ENCODE measurements around the gene PLCXD3.
"Not testable (repeated sequence)": the region's sequence is repeated elsewhere in the genome, so short reads cannot be mapped to it uniquely, and the experiment has no call there.

The PLCXD3 gene

GRCh38 chr5:41510176-41510831, at the start of gene PLCXD3:
Gene PLCXD3, minus strand, starts transcription at chr5:41510601. Its CDS starts 75 bp downstream, at chr5:41510526.
- DNase-seq = no peak

- DNase-seq = no peak
Measured at GRCh38 chr5:41559184-41559583, 48.8 kb upstream of the PLCXD3 start.

- DNase-seq = no peak
Measured at GRCh38 chr5:41558295-41558694, 47.9 kb upstream of the PLCXD3 start.

- DNase-seq = no peak
Measured at GRCh38 chr5:41547991-41548390, 37.6 kb upstream of the PLCXD3 start.

GRCh38 chr5:41542183-41542582, 31.8 kb upstream of the PLCXD3 start:
- DNase-seq = no peak

- DNase-seq = no peak
Measured at GRCh38 chr5:41539454-41539853, 29.1 kb upstream of the PLCXD3 start.

- DNase-seq = no peak
Measured at GRCh38 chr5:41537581-41537980, 27.2 kb upstream of the PLCXD3 start.

GRCh38 chr5:41532485-41532884, 22.1 kb upstream of the PLCXD3 start:
- no peak for DNase-seq

GRCh38 chr5:41527201-41527779, 16.9 kb upstream of the PLCXD3 start:
- DNase-seq = peak; percentile 94

GRCh38 chr5:41526699-41527098, 16.3 kb upstream of the PLCXD3 start:
- DNase-seq = no peak

GRCh38 chr5:41524174-41524573, 13.8 kb upstream of the PLCXD3 start:
- no peak for DNase-seq

- no peak for DNase-seq
Measured at GRCh38 chr5:41522193-41522786, 11.9 kb upstream of the PLCXD3 start.

- DNase-seq = no peak
Measured at GRCh38 chr5:41519801-41520200, 9.4 kb upstream of the PLCXD3 start.

- no peak for DNase-seq
Measured at GRCh38 chr5:41517909-41518308, 7.5 kb upstream of the PLCXD3 start.

- DNase-seq = no peak
Measured at GRCh38 chr5:41511241-41511640, 840 bp upstream of the PLCXD3 start.

- DNase-seq = no peak
Measured at GRCh38 chr5:41509399-41510175, 814 bp downstream of the PLCXD3 start.

GRCh38 chr5:41508696-41509398, 1.6 kb downstream of the PLCXD3 start:
- no peak for DNase-seq

- no peak for DNase-seq
Measured at GRCh38 chr5:41508186-41508585, 2.2 kb downstream of the PLCXD3 start.

GRCh38 chr5:41507501-41507900, 2.9 kb downstream of the PLCXD3 start:
- no peak for DNase-seq

- DNase-seq = no peak
Measured at GRCh38 chr5:41503860-41504259, 6.5 kb downstream of the PLCXD3 start.

GRCh38 chr5:41503310-41503709, 7.1 kb downstream of the PLCXD3 start:
- no peak for DNase-seq

- DNase-seq = not testable (repeated sequence)
Measured at GRCh38 chr5:41493490-41494126, 16.8 kb downstream of the PLCXD3 start.

- DNase-seq = no peak
Measured at GRCh38 chr5:41485533-41485932, 24.9 kb downstream of the PLCXD3 start.
